SW 1271 (cell line): ENCODE results near the gene SPATA2L.

Source experiments
- DNase-seq, 2 experiments: peaks; one replicate each; lab custom pipeline; 2025; lab: John Stamatoyannopoulos, UW

SPATA2L gene

GRCh38 chr16:89656435-89657121 lies 44.9 kb downstream of the SPATA2L start:
- no peak for DNase-seq

GRCh38 chr16:89655062-89655643 lies 46.4 kb downstream of the SPATA2L start:
- no peak for DNase-seq

DNA sequence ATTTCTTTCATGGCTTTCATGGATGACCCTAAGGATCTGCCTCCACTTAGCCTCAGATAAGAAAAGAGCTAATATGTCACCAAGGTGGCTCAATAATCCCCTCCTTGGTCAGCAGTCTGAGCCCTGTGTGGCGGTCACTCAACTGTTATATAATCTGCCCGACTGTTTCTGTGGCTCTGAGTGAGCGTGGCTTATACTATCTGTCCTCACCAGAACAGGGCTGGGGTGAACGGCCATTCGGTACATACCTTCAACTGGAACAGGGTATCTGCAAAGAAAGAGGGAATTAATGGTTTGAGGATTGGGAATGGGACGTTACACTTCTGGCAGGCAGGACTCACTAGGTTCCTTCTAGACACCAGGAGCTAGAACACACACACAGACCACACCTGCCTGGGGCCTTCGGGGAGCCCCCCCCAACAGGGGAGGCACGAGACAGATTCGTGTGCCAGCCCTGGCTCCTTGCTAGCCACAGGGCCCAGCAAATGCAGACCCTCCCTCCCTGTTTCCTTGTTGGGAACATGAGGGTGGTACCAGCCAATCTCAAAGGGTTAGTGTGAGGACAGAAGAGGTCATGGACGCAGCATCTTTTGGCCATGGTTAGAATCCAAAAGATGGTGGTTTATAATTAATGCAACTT lies 47.7 kb downstream of the SPATA2L start:
- DNase-seq, result no peak

- no peak for DNase-seq
Measured at GRCh38 chr16:89651584-89651983, 49.9 kb downstream of the SPATA2L start.

- DNase-seq, result no peak
Measured at GRCh38 chr16:89646906-89647305, 54.6 kb downstream of the SPATA2L start.
